Islet precursor cell (in vitro differentiated cells): Measurements from ENCODE around the gene STPG3.
A peak's percentile ranks its signal among the peaks of the same experiment; 100 is the strongest.

Source experiments
- DNase-seq: peaks from one replicate; pipeline ENCODE4 v3.0.0-alpha.2; 2018

The STPG3 gene

GRCh38 chr9:137267933-137268355 is 16.9 kb downstream of the STPG3 start:
- no peak for DNase-seq

- DNase-seq: no peak
Observed at GRCh38 chr9:137268538-137269201, 17.6 kb downstream of the STPG3 start.

GRCh38 chr9:137269231-137269772 is 18.2 kb downstream of the STPG3 start:
- no peak for DNase-seq

- DNase-seq: peak; percentile 48
Observed at GRCh38 chr9:137270929-137271695, 20.0 kb downstream of the STPG3 start.

- no peak for DNase-seq
Observed at GRCh38 chr9:137271696-137272076, 20.6 kb downstream of the STPG3 start.

- DNase-seq: no peak
Observed at GRCh38 chr9:137272241-137273094, 21.4 kb downstream of the STPG3 start.

GRCh38 chr9:137273095-137273490 is 22.0 kb downstream of the STPG3 start:
- no peak for DNase-seq

GRCh38 chr9:137273611-137274320 is 22.7 kb downstream of the STPG3 start:
- no peak for DNase-seq

- no peak for DNase-seq
Observed at GRCh38 chr9:137275203-137275587, 24.1 kb downstream of the STPG3 start.

GRCh38 chr9:137275588-137276472 is 24.7 kb downstream of the STPG3 start:
- DNase-seq: peak; percentile 47

- peak; percentile 62 for DNase-seq
Observed at GRCh38 chr9:137276473-137277328, 25.6 kb downstream of the STPG3 start.

- DNase-seq: peak; percentile 95
Observed at GRCh38 chr9:137277329-137278041, 26.4 kb downstream of the STPG3 start, which contains the start of gene TOR4A. Gene TOR4A, plus strand, starts transcription at chr9:137277726. Its CDS starts 964 bp downstream, at chr9:137278690.

- DNase-seq: peak; percentile 67
Observed at GRCh38 chr9:137278061-137278701, 27.1 kb downstream of the STPG3 start.

GRCh38 chr9:137278721-137279711 is 27.9 kb downstream of the STPG3 start:
- peak; percentile 49 for DNase-seq

- no peak for DNase-seq
Observed at GRCh38 chr9:137279741-137280473, 28.8 kb downstream of the STPG3 start.

- peak; percentile 75 for DNase-seq
Observed at GRCh38 chr9:137280474-137281344, 29.6 kb downstream of the STPG3 start.
